RPMI7951 (cell line): ENCODE data around the gene EPHB1. TPM values are rescaled to one million over a fixed set of nuclear protein-coding genes. Genes with fewer than 3 reads are reported as not detected.
A peak's percentile ranks its signal among the peaks of the same experiment; 100 is the strongest.
"Not testable (repeated sequence)": the region's sequence is repeated elsewhere in the genome, so short reads cannot be mapped to it uniquely, and the experiment has no call there.

ENCODE experiments used
- DNase-seq: peaks from one replicate; pipeline ENCODE4 v3.0.0-alpha.2; 2012; ENCODE audit warnings: low read depth
- total RNA-seq: library from RNA; depleted of rRNA; stranded (reverse); fragments of >200 nt; shearing (Covaris generic); gene quantifications from 2 replicates; pipeline ENCODE4 v1.2.3, GENCODE V29; 2014

Gene EPHB1
- total RNA-seq, 1 experiment from 2014 or later: 2.6 TPM

DNA sequence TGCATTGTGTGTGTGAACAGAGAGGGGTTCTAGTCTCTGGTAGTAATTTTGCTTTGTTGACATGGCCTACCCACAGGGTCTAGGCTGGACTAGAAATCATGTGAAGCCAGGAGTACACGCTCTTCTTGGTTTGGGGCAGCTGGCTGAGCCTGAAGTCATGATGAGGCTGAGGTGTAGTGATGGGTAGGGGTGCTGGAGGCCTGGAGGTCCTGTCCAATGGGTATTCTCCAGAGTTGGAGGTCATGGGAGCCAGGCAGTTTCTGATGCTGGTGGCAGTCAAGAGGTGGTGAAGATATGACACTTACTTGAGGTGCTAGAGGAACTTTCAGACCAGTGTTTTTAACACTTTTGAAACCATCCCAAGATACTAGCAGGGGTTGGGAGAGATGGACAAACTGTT is 18.5 kb upstream of the EPHB1 start:
- no peak for DNase-seq

DNA sequence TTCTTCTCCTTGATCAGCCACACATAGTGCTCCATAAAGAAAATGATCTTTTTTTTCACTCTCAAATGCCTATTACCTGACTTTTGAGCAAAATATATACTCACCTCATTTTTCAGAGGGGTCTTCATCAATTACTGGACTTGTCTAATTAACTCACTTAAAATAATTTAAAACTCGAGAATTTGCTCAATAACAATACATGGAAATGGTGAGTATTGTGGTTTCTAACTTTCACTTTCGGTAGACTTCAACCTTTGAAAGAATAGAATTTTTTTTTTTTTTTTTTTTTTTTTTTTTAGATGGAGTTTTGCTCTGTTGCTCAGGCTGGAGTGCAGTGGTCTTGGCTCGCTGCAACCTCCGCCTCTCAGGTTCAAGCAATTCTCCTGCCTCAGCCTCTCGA is 17.7 kb upstream of the EPHB1 start:
- no peak for DNase-seq

DNA sequence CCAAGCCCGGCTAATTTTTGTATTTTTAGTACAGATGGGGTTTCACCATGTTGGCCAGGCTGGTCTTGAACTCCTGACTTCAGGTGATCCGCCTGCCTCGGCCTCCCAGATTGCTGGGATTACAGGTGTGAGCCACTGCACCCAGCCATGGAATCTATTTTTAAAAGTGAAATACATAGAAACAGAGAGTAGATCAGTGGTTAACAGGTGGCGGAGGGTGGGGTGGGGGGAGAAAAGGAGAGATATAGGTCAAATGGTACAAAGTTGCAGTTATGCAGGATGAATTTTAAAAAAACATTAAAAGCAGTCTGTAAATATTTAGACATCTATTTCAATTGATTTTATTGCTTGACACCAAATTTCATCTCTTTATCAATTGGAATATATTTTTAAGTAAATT is 6.8 kb upstream of the EPHB1 start:
- DNase-seq: not testable (repeated sequence)

DNA sequence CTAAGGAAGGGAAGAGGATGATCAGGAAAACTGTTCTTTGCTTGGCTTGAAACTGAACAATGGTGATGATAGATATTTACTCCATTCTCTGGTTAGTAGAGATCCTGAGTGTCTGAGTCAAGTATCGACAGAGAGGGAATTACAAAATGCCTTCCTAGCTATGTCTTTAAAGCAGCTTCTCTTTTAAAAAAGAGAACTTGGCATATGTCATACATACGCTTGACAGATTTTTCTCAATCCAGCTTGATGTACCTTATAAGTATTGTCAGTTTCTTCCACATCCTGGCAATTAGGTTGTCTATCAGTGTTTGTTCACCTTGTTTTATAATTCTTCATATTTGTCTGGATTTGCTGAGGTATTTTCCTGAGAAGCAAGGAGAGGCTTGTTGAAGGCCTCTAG is 5.0 kb upstream of the EPHB1 start:
- no peak for DNase-seq

DNA sequence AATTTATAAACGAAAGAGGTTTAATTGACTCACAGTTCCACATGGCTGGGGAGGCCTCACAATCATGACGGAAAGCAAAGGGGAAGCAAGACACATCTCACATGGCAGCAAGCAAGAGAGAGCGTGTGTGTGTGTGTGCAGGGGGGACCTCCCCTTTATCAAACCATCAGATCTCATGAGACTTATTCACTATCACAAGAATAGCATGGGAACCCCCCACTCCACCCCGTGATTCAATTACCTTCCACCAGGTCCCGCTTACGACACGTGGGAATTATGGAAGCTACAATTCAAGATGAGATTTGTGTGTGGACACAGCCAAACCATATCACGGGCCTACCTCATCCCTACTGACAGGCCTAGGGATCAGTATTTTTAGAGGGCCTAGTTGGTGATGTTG is 3.1 kb upstream of the EPHB1 start:
- no peak for DNase-seq

DNA sequence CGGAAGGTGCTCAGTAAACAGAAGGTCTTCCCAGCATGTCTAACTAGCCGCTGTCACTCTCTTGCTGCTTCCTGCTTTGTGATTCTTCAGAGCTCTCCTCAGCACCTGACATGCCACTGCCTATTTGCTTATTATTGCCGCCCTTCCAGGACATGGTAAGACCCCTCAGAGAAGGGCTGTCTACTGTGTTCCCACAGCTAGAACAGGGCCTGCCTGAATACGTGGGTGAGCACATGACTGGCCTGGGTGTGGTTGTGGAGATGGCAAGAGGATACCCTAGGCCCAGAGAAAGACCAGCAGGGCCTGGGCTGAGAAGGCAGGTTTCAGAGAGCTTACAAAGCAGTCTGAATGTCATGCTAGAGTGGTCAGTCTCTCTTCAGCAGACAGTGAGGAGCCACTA is 2.4 kb upstream of the EPHB1 start:
- no peak for DNase-seq

DNA sequence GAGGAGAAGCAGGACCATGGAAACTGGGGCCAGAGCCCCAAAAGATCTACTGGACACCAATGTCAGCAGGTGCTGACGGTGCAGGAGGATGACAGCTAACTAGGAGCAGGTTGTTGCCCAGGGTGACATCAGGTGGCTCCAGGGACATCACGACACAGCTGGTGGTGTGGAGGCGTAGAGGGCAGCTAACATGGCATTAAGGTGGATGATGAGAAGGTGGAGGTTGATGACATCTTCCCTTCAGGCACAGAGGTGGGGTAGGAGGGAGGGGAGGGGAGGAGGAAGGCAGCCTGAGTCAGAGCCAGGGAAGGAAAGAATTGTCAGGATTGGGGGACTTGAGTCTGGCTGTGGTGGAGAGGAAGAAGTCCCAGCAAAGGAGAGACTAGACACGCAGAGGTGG is 1.5 kb upstream of the EPHB1 start:
- no peak for DNase-seq

DNA sequence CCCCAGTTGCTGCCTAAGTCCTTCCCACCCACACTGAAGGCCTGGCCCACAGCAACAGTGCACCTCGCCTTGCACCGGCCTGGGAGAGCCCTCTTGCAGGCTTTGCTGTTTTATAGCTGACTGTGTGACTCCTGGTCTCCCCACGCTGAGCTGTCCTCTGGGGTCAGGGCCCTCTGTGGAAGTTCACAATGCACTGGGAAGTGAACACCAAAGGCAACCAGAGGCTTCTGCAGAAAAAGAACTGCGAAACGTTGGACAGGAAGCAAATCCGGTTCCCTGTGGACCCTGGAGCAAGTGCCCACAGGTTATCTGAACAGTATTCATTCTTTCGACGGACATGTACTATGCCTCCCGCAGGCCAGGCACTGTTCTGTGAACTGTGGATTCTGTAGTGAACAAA is 737 bp upstream of the EPHB1 start:
- no peak for DNase-seq

DNA sequence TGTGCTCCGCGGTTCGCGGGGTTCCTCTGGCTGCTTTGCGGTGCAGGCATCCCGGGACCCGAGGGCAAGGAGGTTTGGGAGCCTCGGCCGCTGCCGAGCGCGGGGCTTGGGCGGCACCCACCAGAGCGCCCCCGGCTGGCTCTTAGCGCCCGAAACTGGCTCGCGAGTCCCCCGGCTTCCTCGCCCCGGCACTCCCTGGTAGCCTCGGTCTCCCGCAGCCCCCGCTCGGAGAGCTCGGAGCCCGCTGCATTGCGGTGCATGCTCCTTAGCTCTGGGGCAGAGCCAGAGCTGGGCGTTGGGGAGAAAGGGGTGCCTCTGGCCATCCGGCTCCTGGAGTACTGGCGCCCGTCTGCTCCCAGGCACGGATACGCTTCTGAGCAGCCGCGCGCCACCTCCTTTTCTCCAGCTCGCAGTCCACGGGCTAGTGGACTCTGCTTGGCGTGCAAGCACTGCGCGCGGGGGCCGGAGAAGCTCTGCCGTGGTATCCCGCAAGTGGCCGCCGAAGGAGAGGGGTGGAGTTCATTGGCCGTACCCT is 753 bp downstream of the EPHB1 start:
- DNase-seq: peak; percentile 42

DNA sequence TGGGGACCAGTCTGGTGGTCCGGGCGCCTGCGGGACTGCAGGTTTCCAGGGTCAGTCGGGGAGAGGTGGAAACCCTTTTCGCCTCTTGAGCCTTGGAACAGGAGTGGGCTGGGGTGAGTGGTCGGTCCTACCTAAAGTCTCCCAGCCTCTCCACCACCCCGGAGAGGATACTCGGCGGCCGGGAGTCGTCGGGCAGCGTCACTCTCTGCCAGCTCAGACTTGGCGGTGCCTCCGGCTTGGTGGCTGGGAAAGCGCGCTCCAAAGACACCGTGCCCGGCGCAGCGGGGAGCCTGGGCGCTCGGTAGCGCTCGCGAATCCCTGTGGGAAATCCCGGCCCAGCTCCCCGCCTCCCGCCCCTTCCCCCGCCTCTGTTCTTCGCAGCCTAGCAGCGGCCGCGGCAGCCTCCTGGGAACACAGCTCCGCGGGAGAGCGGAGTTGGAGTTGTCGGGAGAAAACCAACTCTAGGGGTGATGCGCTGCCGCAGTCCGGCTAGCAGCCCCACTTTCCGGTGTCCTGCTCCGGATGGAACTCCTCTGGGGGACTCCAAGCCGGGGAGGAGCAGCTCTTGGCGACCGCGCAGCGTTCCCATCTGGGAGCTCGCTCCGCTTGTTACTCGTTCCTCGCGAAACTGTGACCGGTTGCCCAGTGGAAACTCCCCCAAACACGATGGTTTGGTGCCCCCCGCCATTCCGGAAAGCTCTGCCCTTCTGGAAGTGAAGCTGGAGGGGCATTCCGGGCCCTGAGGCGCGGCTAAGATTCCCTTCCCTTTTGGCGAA is 1.4 kb downstream of the EPHB1 start:
- peak; percentile 41 for DNase-seq

DNA sequence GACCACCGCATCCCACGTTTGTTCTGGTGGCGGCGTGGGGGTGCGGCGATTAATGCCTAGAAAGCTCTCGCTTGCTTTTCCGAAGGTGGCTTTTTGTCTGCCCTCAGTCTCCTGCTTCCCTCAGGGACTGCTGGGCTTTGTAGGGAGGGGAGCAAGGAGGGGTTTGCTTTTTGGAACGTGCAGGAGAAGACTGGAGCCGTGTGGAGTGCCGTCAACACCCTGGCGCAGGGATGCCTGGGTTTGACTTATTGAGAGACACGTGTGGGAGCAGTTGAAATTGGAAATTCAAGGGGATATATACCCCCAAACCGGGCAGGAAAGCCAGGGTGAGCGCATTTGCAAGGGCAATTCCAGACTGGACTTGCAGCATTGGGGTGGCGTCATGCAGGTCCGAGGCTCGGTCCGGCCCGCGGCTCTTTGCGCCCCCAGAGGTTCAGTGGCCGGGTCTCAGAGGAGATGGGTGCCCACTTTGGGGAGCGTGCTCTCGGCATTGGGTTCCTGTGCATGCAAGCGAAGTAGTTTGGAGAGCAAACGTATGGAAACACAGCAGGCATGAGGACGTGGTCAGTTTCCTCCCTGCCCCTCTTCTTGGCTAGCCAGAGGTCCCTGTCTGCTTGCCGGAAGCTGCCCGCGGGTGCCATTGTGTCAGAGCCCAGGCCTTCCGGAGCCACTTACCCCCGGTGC is 2.1 kb downstream of the EPHB1 start:
- no peak for DNase-seq

DNA sequence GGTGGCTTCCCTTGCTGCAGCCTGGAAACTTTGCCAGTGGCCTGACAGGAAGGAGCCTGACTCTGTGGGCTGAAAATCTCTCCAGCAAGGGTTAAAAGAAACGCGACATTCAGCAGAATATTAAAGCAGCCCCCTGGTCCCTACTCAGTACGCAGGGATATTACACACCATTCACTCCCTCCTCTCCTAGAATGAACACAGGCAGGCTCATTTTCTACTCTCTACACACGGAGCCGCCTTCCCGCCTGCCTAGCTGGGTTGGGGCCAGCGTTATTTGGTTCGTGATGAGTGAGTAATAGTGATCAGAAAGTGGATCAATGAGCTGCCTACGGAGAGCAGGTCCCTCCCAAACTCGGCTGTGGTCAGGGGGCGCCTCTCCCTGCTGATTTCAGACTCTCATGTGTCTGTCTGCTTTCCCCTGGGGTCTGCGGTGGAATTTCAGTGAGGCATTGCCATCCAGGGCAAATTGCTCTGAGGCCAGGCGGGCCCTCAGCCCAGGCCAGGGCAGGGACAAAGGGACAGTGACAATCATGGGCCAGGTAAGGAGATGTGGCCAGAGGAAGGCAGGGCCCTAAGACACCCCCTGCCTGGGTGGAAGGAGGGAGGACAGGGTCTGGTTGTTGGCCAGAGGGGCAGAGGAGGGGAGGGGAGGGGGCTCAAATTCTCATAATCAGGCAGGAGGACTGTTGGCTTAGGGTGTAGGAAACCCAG is 2.8 kb downstream of the EPHB1 start:
- no peak for DNase-seq

DNA sequence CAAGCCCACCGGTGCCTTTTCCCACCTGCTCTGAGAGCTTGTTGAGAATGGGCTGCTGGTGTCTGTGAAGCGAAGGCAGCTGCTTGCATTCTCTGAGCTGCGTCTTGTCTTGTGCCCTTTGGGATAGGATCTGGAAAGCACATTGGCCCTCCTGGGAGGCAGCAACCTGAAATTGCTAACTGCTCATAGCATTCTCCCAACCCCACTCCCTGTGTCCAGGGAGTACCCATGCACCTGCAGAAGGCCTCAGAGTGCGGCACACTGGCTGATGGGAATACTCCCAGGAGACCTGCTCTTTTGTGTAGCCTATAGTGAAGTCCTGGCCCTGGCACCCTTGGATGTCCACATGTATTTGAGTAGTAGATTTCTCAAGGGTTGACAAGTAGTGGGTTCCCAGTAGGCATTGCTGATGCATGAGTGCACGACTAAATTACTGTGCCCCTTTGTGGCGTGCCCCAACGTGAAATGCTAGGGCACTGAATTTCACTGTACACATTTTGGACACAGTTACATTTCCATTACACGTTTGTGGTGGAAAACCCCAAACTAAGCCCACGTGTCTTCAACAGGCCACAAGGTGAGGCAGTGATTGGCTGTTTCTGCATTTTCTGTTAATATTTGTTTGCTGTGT is 3.7 kb downstream of the EPHB1 start:
- no peak for DNase-seq

DNA sequence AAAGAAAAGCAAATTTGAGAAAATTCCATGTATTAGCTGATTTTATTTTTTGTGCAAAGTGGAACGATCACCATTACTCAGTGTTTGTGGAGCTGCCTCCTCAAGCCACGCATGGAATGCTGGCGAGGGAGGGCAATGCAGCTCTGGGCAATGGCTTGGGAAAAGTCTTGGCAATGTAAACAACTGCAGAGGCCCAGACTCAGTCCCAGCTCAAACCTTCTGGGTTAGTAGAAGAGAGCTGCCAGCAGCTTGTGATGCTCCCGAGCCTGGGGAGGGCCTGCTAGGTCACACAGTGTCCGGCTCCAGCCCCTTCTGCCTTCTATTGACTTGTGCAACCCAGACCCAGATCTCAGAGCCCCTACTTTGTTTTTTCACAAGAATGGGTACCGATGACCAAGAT is 4.3 kb downstream of the EPHB1 start:
- peak; percentile 40 for DNase-seq

DNA sequence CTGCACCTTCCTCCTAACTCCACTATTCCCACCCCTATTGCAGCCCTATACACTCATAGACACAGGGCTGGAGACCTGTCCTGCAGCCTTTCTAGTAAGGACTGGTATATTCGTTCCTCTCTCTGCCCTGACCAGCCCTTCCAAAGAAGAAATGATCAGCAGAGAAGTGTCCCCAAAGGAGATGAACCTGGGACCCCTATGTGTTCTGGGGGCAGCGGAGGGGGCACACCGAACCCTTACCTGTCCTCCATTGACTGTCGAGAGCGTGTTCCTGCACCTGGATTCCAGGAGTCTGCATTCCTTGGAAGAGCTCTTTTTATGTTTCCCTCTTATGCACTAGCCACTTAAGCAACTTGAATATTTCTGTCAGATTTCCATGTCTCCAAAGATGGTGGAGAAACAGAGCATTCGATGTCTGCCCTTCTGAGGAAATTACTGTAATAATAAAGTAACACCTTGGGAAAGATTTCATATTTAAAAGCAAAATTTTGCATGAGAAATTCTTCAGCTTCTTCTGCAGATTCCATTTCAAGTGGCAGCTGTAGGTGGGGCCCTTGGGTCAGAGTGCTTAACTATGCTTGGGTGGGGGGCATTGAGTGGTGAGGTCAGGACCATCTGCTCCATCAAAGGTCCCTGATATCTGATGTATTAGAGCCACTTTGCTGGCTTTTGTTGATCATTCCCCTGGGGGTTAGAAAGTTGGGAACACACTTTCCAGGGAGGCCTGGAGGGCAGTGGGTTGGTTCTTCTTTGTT is 6.3 kb downstream of the EPHB1 start:
- DNase-seq: no peak

DNA sequence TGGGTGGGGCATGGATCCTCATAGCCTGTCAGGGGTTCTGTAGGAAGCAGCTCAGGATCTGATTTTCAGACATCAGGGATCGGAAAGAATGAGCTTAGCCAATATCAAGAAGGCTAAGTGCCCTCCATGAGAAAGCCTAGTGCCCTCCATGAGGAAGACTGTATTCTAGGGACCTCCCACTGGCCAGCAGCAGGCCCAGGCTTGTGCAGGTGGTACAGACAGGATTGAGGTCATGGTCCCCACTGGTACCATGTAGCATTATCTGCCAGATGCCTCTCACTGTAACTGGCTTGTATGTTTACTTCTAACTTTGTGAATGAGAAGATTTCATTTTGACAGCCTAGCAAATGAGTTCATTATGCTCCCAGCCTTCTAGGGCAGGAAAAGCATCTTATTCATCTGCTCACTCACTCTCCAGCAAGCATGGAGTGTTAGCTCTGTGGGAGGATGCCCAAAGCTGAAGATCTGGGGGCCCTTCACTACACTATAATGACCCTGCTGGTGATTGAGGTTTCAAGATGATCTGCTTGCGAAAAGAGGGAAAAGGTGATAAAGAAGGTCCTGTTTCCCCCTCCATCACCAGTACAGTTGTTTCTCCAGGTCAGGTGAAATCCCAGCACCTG is 7.5 kb downstream of the EPHB1 start:
- no peak for DNase-seq

DNA sequence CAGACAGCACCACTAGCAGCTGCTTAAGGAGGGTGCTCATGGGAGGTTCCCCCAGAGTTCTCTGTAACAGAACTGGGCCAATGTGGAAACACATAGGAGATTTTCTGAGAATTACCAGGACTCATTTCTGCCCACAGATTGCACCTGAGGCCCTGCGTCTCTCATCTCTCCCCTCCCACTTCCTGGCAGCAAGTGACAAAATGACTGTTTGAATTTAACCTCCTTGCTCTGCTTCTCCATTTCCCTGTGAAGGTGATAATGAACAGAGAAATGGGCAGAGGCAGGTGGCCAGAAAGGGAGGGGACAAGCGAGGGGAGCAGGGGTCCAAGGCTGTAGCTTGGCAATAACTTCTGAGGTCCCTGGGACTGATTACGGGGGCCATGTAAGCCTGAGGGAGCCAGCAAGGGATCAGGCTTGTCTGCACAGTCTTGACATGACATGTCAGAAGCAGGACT is 8.0 kb downstream of the EPHB1 start:
- no peak for DNase-seq

DNA sequence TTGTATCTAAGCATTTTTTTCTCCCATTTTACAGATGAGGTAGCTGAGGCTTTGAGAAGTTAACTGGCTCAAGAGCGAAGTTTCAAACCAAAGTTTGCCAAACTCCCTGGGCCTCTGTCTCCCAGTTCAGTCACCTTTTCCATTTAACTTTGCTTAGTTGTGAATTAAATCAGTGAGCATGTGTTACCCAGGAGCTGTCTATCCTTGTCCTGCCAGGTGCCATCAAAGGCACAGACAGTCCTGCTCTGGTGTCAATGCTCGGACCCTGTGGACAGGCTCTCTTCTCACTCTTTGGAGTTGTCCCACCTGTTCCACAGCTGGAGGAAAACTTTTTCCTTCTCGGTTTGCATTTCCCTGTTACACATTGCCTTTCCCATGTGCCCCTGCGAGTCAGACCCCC is 8.6 kb downstream of the EPHB1 start:
- DNase-seq: no peak

DNA sequence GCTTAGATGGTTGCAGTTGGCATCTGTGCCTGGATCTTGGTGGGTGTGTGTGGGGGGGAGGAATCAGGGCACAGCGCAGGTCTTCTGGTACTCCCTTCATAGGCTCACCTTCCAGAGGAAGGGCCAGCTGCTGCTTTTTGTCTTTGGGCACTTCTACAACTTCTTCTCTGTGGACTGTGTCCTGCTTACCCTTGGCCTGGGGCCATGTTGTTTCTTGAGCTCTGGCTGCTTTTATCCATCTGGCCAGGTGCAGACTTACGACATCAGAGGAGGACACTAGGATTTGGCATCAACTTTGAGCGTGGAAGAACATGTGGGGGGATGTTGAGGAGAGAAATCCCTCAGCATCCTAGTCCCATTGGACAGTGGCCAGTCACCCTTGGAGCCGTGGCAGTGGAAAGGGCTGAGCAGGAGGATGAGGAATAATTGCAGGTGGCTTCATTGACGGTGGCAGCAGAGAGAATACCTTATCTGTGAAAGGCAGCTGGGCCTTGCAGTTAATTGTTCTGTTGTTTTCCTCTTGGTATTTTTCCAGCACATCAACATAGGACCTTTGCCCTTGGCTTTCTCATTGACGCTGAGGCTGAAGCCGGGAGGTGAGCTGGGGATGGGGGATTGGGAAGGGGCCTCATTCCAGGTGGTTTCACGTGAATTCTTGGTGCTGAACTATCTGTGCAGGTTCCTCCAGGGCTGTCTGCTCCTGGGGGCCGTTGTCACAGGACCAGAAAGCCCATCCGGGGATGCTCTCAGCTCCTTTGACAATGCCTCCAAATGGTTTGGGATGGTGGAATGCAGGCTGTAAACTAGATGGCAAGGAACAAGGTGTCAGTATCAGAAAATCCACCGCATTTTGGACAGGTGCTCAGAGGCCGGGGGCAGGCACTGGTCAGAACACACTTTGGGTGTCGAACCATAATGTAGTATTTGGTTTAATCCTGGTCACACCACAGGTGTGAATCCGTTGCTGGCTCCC is 9.7 kb downstream of the EPHB1 start:
- no peak for DNase-seq

DNA sequence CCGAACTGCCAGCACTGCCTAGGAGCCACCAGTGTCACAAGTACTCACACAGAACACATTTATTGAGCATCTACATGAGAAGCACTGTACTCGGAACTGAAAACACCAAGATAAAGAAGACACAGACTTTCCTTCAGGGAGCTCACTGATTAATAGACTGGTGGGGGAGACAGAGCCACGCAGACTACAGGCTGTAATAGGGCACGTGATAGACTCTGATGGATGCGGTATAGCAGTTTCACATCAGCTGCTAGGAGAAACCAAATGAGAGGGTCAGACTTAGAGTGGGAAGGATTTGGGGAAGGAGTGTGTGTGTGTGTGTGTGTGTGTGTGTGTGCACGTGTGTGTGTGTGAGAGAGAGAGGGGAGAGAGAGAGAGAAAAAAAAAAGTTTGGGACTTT is 12.1 kb downstream of the EPHB1 start:
- no peak for DNase-seq
